C4-2B (cell line): Measurements from ENCODE around the gene PLPPR5.

Source experiments
- CTCF ChIP-seq: fragments of 450-650 bp; conservative IDR thresholded peaks from 2 replicates; pipeline ENCODE4 v1.5.1; 2017; ENCODE audit warnings: mild to moderate bottlenecking
- ZFX ChIP-seq: fragments of 450-650 bp; IDR thresholded peaks from 2 replicates; pipeline ENCODE4 v1.6.1; 2017

- TF ChIP-seq CTCF (no peak), ZFX (no peak)
Measured at GRCh38 chr1:98981917-98982513, 22.6 kb downstream of the PLPPR5 start.
